Measurements from ENCODE around the gene RASGRF1.

RASGRF1 gene

GRCh38 chr15:79030470-79030869 is 60.1 kb downstream of the RASGRF1 start:
- H3K4me1 ChIP-seq (ENCODE audit: control insufficient read depth, insufficient read depth, low read length), result no peaks in the 10 kb centered on the region
- ChIA-PET CTCF (interaction anchor here (0.6 to 15.3 kb wide), 7 partner anchors 8 to 153 kb away, joined by 3 to 455 read pairs (median 4); no protein-coding TSS in a partner anchor), POLR2A (no interaction called here)
- TF ChIP-seq SCRT2 (tag by site-specific recombination; IDR thresholded peaks at IDR 0.05) (no peak), ZNF350 (tag by site-specific recombination; IDR thresholded peaks at IDR 0.05) (no peak), ZNF426 (tag by site-specific recombination; IDR thresholded peaks at IDR 0.05) (no peak), ZNF645 (tag by site-specific recombination; IDR thresholded peaks at IDR 0.05) (no peak), ZEB2 (tag by site-specific recombination; IDR thresholded peaks at IDR 0.05) (no peak), KLF8 (tag by site-specific recombination; IDR thresholded peaks at IDR 0.05) (no peak), ZNF518A (tag by site-specific recombination; conservative IDR thresholded peaks at IDR 0.05; ENCODE audit: low read depth) (no peak), ZBTB1 (tag by site-specific recombination; IDR thresholded peaks at IDR 0.05) (no peak), ZNF23 (tag by site-specific recombination; IDR thresholded peaks at IDR 0.05; ENCODE audit: borderline replicate concordance) (no peak), ZNF16 (tag by site-specific recombination; IDR thresholded peaks at IDR 0.05; ENCODE audit: low read depth) (no peak), ZBTB7A (tag by site-specific recombination; IDR thresholded peaks at IDR 0.05; ENCODE audit: low read depth) (no peak), ZNF776 (tag by site-specific recombination; IDR thresholded peaks at IDR 0.05; ENCODE audit: borderline replicate concordance) (no peak)
- TF ChIP-seq, protein P1, sequence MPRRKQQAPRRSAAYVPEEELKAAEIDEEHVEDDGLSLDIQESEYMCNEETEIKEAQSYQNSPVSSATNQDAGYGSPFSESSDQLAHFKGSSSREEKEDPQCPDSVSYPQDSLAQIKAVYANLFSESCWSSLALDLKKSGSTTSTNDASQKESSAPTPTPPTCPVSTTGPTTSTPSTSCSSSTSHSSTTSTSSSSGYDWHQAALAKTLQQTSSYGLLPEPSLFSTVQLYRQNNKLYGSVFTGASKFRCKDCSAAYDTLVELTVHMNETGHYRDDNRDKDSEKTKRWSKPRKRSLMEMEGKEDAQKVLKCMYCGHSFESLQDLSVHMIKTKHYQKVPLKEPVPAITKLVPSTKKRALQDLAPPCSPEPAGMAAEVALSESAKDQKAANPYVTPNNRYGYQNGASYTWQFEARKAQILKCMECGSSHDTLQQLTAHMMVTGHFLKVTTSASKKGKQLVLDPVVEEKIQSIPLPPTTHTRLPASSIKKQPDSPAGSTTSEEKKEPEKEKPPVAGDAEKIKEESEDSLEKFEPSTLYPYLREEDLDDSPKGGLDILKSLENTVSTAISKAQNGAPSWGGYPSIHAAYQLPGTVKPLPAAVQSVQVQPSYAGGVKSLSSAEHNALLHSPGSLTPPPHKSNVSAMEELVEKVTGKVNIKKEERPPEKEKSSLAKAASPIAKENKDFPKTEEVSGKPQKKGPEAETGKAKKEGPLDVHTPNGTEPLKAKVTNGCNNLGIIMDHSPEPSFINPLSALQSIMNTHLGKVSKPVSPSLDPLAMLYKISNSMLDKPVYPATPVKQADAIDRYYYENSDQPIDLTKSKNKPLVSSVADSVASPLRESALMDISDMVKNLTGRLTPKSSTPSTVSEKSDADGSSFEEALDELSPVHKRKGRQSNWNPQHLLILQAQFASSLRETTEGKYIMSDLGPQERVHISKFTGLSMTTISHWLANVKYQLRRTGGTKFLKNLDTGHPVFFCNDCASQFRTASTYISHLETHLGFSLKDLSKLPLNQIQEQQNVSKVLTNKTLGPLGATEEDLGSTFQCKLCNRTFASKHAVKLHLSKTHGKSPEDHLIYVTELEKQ (tag by site-specific recombination; IDR thresholded peaks at IDR 0.05; ENCODE audit: borderline replicate concordance), result no peak
- no peak overlapping the region for H3K4me3 ChIP-seq (ENCODE audit: low read depth, low read length)
- H3K36me3 ChIP-seq (ENCODE audit: control insufficient read depth in 2 of 2, insufficient read depth in 1 of 2, low read length in 2 of 2), result no peaks in the 10 kb centered on the region
- no peak overlapping the region for H3K27ac ChIP-seq (ENCODE audit: extremely low read depth, low read depth, low read length)
- no peaks in the 10 kb centered on the region for H3K9me3 ChIP-seq (ENCODE audit: control insufficient read depth, insufficient read depth, low read depth, low read length)

DNA sequence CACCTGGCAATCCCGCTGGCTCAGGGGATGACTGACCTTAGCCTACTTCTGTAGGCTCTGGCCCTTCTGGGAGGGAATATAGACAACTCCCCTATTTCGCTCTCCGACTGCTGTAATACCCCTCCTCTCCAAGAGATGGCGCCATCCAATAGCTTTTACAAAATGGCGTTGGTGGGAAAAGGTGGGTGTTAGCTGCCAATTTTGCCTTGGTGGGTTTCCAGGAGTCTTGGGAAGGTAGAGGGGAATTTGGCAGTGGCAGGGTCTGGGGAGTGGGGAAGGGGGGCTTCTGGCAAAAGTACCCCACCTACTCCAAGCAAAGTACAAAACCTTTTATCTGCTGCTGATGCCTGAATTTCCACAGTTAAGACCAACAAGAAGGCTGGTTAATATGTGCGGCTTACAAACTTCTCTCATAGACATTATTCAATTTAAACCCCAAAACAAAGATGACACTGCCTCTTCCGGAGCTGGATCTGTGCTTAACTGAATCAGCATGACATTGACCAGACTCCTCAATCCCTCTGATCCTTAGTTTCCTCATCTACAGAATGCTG is 62.1 kb downstream of the RASGRF1 start:
- Histone ChIP-seq H3K27ac (ENCODE audit: extremely low read depth, low read depth, low read length) (no peak overlapping the region), H3K4me3 (ENCODE audit: low read depth, low read length) (no peak overlapping the region), H3K4me1 (ENCODE audit: control insufficient read depth, insufficient read depth, low read length) (no peaks in the 10 kb centered on the region), H3K9me3 (ENCODE audit: control insufficient read depth, insufficient read depth, low read depth, low read length) (no peaks in the 10 kb centered on the region), H3K36me3 (ENCODE audit: control insufficient read depth in 2 of 2, insufficient read depth in 1 of 2, low read length in 2 of 2) (no peaks in the 10 kb centered on the region)
- ChIA-PET CTCF (interaction anchor here (0.6 to 15.3 kb wide), 53 partner anchors 9 to 1415 kb away, joined by 3 to 455 read pairs (median 4); no protein-coding TSS in a partner anchor), POLR2A (no interaction called here)
- TF ChIP-seq ZNF654 (tag by site-specific recombination; IDR thresholded peaks at IDR 0.05; ENCODE audit: low read depth) (peak; percentile 66), ZNF600 (tag by site-specific recombination; IDR thresholded peaks at IDR 0.05) (peak; percentile 78), YY1 (tag by site-specific recombination; IDR thresholded peaks at IDR 0.05) (peak; percentile 34; the same call in 1 of the 2 replicates), ZFHX2 (tag by site-specific recombination; conservative IDR thresholded peaks at IDR 0.05) (peak; percentile 77)
- TF ChIP-seq, protein P2, sequence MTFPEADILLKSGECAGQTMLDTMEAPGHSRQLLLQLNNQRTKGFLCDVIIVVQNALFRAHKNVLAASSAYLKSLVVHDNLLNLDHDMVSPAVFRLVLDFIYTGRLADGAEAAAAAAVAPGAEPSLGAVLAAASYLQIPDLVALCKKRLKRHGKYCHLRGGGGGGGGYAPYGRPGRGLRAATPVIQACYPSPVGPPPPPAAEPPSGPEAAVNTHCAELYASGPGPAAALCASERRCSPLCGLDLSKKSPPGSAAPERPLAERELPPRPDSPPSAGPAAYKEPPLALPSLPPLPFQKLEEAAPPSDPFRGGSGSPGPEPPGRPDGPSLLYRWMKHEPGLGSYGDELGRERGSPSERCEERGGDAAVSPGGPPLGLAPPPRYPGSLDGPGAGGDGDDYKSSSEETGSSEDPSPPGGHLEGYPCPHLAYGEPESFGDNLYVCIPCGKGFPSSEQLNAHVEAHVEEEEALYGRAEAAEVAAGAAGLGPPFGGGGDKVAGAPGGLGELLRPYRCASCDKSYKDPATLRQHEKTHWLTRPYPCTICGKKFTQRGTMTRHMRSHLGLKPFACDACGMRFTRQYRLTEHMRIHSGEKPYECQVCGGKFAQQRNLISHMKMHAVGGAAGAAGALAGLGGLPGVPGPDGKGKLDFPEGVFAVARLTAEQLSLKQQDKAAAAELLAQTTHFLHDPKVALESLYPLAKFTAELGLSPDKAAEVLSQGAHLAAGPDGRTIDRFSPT (tag by site-specific recombination; IDR thresholded peaks at IDR 0.05), result no peak
- TF ChIP-seq, protein P3, sequence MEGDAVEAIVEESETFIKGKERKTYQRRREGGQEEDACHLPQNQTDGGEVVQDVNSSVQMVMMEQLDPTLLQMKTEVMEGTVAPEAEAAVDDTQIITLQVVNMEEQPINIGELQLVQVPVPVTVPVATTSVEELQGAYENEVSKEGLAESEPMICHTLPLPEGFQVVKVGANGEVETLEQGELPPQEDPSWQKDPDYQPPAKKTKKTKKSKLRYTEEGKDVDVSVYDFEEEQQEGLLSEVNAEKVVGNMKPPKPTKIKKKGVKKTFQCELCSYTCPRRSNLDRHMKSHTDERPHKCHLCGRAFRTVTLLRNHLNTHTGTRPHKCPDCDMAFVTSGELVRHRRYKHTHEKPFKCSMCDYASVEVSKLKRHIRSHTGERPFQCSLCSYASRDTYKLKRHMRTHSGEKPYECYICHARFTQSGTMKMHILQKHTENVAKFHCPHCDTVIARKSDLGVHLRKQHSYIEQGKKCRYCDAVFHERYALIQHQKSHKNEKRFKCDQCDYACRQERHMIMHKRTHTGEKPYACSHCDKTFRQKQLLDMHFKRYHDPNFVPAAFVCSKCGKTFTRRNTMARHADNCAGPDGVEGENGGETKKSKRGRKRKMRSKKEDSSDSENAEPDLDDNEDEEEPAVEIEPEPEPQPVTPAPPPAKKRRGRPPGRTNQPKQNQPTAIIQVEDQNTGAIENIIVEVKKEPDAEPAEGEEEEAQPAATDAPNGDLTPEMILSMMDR (tag by site-specific recombination; IDR thresholded peaks at IDR 0.05), result peak; percentile 55

Measured in HEK293 (cell line).